GM12864 (cell line): ENCODE measurements around the gene GALNS.

ENCODE experiments used
- DNase-seq: peaks from one replicate; pipeline ENCODE4 v3.0.0-alpha.2; 2011; ENCODE audit warnings: low read depth
- H3K4me3 ChIP-seq: 2 replicates; pipeline ENCODE4 v1.5.1; 2011; ENCODE audit warnings: mild to moderate bottlenecking, low read depth, low read length, control low read depth
- CTCF ChIP-seq: IDR thresholded peaks from 2 replicates; pipeline ENCODE4 v1.5.1; 2011; ENCODE audit warnings: low read depth, mild to moderate bottlenecking, moderate library complexity, low read length, control low read depth, inconsistent platforms; ENCODE audit errors: missing control alignments

Gene GALNS

GRCh38 chr16:88867581-88868246 lies 11.0 kb upstream of the GALNS start:
- TF ChIP-seq CTCF = no peak
- DNase-seq = no peak
- no peak overlapping the region for H3K4me3 ChIP-seq

- no peak for TF ChIP-seq CTCF
- no peak within 1 kb of the TSS for H3K4me3 ChIP-seq
- no peak for DNase-seq
Measured at GRCh38 chr16:88866151-88866920, 9.6 kb upstream of the GALNS start, which contains the start of gene PABPN1L. Gene PABPN1L, minus strand, starts transcription at chr16:88866660. Its CDS starts 54 bp downstream, at chr16:88866606.

- TF ChIP-seq CTCF = no peak
- no peak overlapping the region for H3K4me3 ChIP-seq
- DNase-seq = no peak
Measured at GRCh38 chr16:88865742-88866141, 9.0 kb upstream of the GALNS start.

- no peak for TF ChIP-seq CTCF
- DNase-seq = no peak
- H3K4me3 ChIP-seq = no peak overlapping the region
Measured at GRCh38 chr16:88865310-88865709, 8.6 kb upstream of the GALNS start.

- no peak for TF ChIP-seq CTCF
- no peak overlapping the region for H3K4me3 ChIP-seq
- no peak for DNase-seq
Measured at GRCh38 chr16:88864521-88864920, 7.8 kb upstream of the GALNS start.

- TF ChIP-seq CTCF = no peak
Measured at GRCh38 chr16:88864099-88864498, 7.4 kb upstream of the GALNS start.

More at GRCh38 chr16:88864099-88864498, 7.4 kb upstream of the GALNS start:
- no peak overlapping the region for H3K4me3 ChIP-seq
- no peak for DNase-seq
